GM12865 (cell line): ENCODE measurements around the gene CLEC19A.

Experiments
- DNase-seq: peaks from one replicate; pipeline ENCODE4 v3.0.0; 2010; ENCODE audit warnings: low read depth
- H3K4me3 ChIP-seq: 2 replicates; pipeline ENCODE4 v1.5.1; 2011; ENCODE audit warnings: mild to moderate bottlenecking, low read depth, low read length, control low read depth
- CTCF ChIP-seq: IDR thresholded peaks from 2 replicates; pipeline ENCODE4 v1.5.1; 2011; ENCODE audit warnings: low read length, control low read depth, low read depth, inconsistent platforms; ENCODE audit not compliant: insufficient read depth; ENCODE audit errors: missing control alignments

CLEC19A gene

GRCh38 chr16:19242186-19242585 lies 43.3 kb upstream of the CLEC19A start:
- DNase-seq: no peak
- TF ChIP-seq CTCF: no peak
- H3K4me3 ChIP-seq: no peak overlapping the region

GRCh38 chr16:19242987-19243575 lies 42.5 kb upstream of the CLEC19A start:
- no peak for DNase-seq
- TF ChIP-seq CTCF: no peak
- H3K4me3 ChIP-seq: no peak overlapping the region

- no peak for TF ChIP-seq CTCF
Measured at GRCh38 chr16:19245326-19245925, 40.1 kb upstream of the CLEC19A start.

GRCh38 chr16:19252904-19253303 lies 32.6 kb upstream of the CLEC19A start:
- no peak overlapping the region for H3K4me3 ChIP-seq
- DNase-seq: no peak
- no peak for TF ChIP-seq CTCF

More at GRCh38 chr16:19245326-19245925, 40.1 kb upstream of the CLEC19A start:
- H3K4me3 ChIP-seq: no peak overlapping the region
- no peak for DNase-seq

DNA sequence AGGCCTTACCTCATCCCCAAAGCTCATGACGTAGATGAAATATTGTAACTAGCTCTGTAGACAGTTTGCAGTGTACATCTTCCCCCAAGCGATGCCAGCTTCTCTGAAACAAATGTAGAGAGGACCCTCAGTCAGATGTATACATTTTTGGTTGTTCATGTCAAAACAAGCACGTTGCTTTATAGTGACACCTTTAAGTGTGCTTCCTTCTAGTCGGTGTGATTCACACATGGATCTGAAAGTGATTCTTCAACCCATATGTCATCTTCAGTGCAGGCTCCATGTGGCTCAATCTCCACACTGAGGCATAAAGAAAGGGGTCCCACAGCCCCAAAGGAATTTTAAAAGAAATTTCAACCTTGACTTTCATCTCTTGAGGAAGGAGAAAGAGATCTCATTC lies 30.9 kb upstream of the CLEC19A start:
- H3K4me3 ChIP-seq: no peak overlapping the region
- TF ChIP-seq CTCF: no peak
- no peak for DNase-seq

DNA sequence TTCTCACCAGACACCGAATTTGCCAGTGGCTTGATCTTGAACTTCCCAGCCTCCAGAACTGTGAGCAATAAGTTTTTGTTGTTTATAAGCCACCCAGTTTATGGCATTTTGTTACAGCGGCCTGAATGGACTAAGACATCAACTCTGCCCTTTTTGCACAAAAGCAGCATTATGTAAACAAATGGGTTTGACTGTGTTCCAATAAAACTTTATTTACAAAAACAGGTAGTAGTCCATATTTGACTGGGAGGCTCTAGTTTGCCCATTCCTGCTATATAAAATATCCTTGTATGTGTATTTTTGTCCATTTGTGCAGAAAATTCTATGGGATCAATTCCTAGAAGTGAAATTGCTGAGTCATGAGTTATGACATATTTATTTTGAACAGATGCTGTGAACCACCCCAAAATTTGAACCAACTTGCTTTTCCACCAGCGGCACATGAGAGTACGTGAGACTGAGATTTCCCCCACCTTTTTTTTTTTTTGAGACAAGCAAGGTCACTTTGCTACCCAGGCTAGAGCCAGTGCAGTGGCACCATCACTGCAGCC lies 21.3 kb upstream of the CLEC19A start:
- H3K4me3 ChIP-seq: no peak overlapping the region
- DNase-seq: no peak
- TF ChIP-seq CTCF: no peak
